Limb (tissue), 2 donors: ENCODE data around the gene ARF5.

ENCODE experiments used
- DNase-seq, 2 donors: peaks; one replicate each; pipeline ENCODE4 v3.0.0-alpha.2; 2016; ENCODE audit errors: extremely low spot score in 2 of 2

Gene ARF5

GRCh38 chr7:127588697-127589482 is 679 bp downstream of the ARF5 start:
- DNase-seq: peak; percentile 36 to 77

DNA sequence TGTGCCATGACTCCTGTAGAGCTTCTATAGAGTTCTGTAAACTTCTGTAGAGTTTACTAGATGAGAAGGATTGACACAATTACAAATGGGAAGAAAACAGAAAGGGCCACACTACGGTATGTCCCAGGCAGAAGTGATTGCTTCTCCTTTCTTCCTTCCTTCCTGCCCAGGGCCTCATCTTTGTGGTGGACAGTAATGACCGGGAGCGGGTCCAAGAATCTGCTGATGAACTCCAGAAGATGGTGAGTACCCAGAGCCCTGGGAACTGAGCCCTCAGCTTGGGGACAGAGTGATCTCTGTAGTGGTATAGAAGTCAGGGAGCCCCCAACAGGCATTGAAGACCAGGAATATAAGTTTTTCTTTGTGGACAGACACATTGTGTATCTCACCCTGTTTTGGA is 1.7 kb downstream of the ARF5 start:
- no peak for DNase-seq

DNA sequence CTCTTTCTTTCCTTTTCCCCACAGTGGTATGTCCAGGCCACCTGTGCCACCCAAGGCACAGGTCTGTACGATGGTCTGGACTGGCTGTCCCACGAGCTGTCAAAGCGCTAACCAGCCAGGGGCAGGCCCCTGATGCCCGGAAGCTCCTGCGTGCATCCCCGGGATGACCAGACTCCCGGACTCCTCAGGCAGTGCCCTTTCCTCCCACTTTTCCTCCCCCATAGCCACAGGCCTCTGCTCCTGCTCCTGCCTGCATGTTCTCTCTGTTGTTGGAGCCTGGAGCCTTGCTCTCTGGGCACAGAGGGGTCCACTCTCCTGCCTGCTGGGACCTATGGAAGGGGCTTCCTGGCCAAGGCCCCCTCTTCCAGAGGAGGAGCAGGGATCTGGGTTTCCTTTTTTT is 3.0 kb downstream of the ARF5 start:
- DNase-seq: no peak

GRCh38 chr7:127591591-127591990 is 3.4 kb downstream of the ARF5 start:
- no peak for DNase-seq

GRCh38 chr7:127592550-127592949 is 4.3 kb downstream of the ARF5 start:
- no peak for DNase-seq

- DNase-seq: no peak
Measured at GRCh38 chr7:127594490-127594889, 6.3 kb downstream of the ARF5 start.

- no peak for DNase-seq
Measured at GRCh38 chr7:127595737-127596136, 7.5 kb downstream of the ARF5 start.

GRCh38 chr7:127598318-127598717 is 10.1 kb downstream of the ARF5 start:
- DNase-seq: no peak

- DNase-seq: no peak
Measured at GRCh38 chr7:127600885-127601284, 12.7 kb downstream of the ARF5 start.

DNA sequence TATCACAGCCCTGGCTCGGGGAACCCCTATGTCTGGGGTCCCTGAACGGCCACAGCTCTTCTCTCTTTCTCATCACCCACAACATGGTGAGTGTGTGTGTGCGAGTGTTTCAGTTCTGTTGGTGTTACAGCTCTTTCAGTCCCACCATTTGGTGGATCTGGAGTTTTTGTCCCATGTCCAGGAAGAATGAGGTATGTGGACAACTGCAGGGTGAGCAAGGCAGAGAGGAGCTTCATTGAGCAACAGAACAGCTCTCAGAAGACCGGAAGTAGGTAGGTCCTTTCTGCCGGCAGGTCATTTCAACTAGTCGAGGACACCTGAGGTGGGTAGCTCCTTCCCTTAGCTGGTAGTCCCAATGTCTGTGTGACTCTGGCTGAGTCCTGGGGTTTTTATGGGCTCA is 20.2 kb downstream of the ARF5 start:
- no peak for DNase-seq

DNA sequence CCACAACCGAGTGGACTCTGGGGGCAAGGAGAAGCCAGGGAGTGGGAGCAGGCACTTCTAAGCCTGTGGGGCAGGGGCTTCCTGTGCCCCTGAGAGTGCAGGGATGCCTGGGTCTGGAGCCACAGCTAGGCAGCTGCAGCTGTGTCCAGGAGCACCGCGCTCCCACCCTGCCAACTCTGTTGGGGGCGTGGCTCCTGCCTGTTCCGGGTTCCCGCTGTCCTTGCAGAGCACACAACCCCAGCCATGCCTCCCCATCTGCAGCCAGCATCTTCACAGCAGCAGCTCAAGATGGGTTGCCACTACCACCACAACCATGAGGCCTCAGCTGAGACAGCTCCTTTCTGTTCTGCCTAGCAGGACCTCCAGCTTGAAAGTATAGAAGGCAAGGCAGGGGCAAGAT is 21.1 kb downstream of the ARF5 start:
- DNase-seq: no peak

- DNase-seq: no peak
Measured at GRCh38 chr7:127612263-127612662, 24.1 kb downstream of the ARF5 start.

DNA sequence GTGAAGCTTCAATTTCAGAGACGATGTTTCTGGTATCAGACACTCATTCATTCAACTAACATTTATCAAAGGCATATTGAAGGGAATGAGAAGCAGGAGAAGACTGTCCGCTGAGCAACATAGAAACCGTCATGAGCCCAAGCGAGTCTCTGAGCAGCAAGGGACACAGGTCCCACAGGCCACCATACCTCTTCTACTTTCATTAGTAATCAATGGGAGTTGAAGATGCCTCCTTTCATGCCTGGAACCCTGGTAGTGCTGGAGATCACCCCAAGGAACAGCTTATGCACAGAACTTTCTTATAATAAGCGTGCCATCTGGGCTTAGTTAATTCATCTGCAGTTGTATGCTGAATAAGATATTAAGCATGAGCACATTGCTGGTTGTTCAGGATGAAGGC is 28.5 kb downstream of the ARF5 start:
- DNase-seq: no peak

DNA sequence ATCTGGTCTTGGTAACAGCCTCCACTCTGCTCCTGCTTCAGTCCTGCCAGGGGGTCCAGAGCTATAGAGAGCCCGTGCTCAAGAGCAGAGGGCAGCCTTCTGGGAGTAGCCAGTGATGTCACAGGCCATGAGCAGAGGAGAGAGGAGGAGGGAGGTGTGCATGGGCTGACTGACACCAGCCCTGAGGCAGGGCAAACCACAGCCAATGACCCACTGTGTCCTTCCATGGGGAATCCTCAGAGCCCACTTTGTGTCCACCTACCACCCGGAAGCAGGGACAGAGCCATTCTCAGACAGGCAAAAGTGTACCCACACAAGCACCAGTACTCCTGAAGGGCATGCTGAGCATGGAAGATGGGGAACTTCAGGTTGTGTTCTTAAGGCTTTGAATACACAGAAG is 29.8 kb downstream of the ARF5 start, which contains the start of gene PAX4:
TSS of gene PAX4 (minus strand) at position 101 of the 400 bp plus-strand sequence. CDS start 2,214 bp downstream, outside the sequence.
- no peak for DNase-seq

- DNase-seq: no peak
Measured at GRCh38 chr7:127618775-127619174, 30.6 kb downstream of the ARF5 start.

DNA sequence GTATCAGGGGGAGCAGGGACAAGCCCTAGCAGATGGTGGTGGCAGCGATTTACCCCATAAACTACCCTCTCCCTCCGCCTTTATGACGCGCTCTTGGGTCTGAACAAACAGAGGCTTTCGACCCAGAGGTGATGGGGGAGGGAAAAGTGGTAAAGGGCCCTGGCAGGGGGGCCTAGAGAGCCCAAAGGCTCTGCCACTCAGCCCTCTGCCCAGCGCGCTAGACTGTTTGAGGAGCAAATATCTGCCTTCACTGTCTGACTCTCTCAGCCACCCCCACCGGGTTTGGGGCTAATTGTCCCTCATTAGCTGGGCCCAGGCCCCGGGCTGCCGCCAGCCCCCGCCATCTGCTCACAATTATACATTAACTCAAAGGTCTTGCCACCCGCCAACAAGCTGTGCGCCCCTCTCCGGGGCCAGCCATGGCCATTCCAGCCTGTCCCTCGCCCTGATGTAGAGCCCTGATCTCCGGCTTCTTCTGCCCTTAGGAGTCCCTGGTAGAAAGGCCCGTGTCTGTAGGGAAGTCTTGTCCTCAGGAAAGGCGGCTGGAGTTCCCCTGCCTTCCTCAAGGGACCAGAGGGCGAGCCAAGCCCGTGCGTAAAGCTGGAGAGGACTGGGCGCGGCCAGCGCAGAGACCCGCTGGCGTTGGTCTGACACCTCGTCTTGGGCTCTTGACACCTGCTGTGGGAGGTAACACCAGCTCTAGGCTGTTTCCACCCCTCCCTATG is 31.6 kb downstream of the ARF5 start:
- no peak for DNase-seq

- DNase-seq: no peak
Measured at GRCh38 chr7:127620406-127621233, 32.4 kb downstream of the ARF5 start.

DNA sequence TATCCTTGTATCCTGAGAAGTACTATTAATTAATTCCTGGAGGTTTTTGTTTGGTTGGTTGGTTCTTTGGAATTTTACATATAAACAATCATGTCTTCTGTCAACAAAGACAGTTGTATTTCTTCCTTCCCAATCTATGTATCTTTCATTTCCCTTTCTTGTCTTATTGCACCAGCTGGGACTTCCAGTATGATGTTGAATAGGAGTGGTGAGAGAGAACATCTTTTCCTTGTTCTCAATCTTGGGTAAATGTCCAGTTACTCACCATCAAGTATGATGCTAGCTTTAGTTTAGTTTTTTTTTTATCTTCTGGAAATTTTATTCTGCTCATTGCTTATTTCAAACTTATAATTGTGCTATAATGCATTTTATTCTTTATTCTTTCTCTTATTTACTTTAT is 37.1 kb downstream of the ARF5 start:
- no peak for DNase-seq

DNA sequence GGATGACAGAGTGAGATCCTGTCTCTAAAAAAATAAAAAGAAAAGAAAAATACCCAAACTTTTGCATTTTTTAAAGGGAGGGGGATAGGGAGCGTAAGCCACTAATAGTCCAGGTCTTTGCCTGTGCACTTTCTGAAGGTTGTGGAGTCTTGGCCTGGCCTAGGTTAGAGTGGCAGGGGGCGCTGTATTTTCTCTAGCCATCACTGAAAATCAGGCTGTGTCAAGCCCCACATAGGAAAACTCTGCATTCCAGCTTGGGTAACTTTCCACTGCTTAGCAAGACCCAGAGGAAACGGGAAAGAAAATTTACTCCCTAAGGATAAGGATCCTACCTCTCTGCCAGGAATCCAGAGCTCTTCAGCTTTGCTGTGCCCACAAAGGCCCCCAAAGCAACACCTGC is 40.2 kb downstream of the ARF5 start:
- DNase-seq: no peak

DNA sequence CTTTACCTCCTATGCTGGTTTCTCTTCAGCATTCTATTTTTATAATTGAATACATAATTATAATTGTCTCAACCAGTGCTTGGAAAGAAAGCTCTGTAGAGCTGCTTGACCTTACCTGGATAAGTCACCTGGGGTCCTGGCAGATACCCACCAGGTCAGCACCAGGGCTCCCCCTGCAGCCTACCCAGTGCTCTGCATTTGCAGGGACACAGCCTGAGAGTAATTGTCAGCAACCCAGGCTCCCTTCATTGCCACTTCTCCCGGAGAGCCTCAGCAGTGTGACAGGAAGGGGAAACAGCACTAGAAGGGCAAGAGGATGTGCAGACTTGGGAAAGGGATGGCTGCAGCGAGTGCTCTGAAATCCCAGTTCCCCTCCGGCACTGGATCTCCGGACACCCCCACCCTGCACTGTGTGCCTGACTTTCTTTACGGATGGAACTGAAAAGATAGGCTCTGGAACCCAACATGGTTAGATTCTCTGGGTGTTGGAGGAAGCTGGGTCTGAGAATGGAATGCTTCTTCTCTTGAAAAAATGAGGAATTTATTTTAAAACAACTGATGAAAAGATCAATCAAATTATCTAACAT is 41.1 kb downstream of the ARF5 start:
- DNase-seq: no peak

DNA sequence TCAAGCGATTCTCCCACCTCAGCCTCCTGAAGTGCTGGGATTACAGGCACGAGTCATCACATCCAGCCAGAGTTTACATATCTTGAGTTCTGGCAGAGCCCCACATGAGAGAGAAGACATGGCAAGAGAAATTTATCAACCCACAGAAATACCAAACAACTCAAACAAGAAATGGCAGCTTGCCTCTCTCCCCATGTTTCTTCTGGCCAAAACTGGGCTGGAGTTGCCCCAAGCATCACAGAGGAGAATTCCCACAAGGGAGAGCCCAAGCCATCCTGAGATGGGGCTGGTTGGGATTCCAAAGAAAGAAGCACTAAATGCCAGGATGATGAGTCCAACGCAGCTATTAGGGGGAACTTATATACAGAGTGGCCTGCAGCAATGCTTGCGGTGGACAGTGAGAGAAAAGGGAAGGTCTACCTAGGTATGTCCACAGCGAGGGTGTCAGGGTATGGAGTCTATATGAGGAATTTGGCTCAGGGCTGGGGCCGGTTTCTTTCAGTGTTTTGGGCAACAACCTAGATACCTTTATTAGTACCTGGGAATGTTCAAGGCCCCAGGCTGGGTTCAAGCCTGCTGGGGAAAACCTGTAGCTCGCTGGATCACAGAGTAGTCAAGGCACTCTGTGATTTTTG is 44.2 kb downstream of the ARF5 start:
- no peak for DNase-seq
